ENCODE data around the gene ANKRD22.

Gene ANKRD22

DNA sequence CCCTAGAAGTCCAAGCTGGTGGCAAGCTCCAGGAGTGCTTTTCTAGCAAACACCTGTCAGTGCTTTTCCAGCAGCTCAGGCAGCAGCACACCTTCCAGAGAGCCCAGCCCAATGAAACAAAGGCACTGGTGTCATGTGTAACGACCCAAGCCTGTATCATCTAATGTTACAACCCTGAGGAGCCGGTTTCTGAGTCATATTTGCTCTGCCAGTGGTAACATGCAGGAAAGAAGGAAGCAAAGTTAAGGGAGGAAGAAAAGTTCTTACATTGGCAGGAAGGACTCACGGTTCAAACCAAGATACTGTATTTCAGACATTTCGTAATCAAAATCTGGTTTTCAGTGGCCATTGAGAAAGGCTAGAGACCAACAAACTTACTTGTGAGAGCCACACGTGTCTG, at the start of gene ANKRD22:
Gene ANKRD22, minus strand, starts transcription at position 139 of the 400 bp plus-strand sequence. CDS start 237 bp downstream, outside the sequence.
- Histone ChIP-seq H3K27me3 (ENCODE audit: insufficient read depth, low read depth, severe bottlenecking) (no peaks in the 10 kb centered on the region), H3K27ac (no peak within 1 kb of the TSS), H3K36me3 (no peaks in the 10 kb centered on the region), H3K9me3 (ENCODE audit: severe bottlenecking) (no peaks in the 10 kb centered on the region), H3K4me3 (ENCODE audit: low read depth, low read length) (no peak within 1 kb of the TSS)
- no peak for TF ChIP-seq CTCF (IDR thresholded peaks at IDR 0.05; ENCODE audit: low read depth, low read length)
- no peak for DNase-seq

DNA sequence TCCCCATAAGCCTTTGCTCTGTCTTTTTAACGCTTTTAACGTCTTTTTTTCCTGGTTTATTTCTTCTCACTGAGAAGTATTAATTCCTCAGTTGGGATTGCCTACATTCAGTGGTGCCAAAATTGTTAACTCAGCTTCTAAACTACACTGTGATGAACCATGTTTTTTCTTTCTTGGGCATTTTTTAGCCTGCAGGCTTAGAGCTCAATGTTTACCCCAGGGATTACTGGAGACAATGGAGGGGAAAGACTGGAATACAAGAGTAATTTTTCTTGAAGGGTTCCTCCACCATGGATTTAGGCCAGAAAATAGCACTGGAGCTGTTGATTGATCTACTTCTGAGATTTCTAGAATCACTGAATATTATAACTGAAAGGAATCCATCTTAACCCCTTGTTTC, 48.2 kb upstream of the ANKRD22 start:
- DNase-seq, result no peak
- Histone ChIP-seq H3K9me3 (ENCODE audit: severe bottlenecking) (no peaks in the 10 kb centered on the region), H3K4me3 (ENCODE audit: low read depth, low read length) (no peak overlapping the region), H3K27me3 (ENCODE audit: insufficient read depth, low read depth, severe bottlenecking) (no peaks in the 10 kb centered on the region), H3K36me3 (peaks cover 9% of the 10 kb centered on the region), H3K27ac (no peak overlapping the region)
- TF ChIP-seq CTCF (IDR thresholded peaks at IDR 0.05; ENCODE audit: low read depth, low read length), result no peak

DNA sequence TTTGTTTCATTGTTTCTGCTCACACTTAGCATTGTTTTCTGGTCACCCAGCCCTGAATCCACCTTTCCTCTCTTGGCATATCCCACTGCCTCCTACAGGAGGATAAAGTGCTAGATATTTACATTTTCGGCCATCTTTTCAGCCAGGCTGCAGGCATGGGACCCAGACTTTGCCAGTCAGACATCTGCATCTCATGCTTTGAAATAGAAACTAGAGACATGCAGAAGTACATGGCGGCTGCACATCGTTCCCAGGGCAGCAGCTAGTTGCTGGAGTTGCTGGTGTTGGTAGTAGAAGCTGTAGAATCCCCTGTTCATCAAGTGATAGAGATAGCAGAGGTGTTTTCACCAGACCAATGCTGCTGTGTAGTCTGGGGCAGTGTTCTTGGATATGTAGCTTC, 47.1 kb upstream of the ANKRD22 start:
- Histone ChIP-seq H3K4me3 (ENCODE audit: low read depth, low read length) (no peak overlapping the region), H3K27ac (no peak overlapping the region), H3K36me3 (peaks cover 9% of the 10 kb centered on the region), H3K27me3 (ENCODE audit: insufficient read depth, low read depth, severe bottlenecking) (no peaks in the 10 kb centered on the region), H3K9me3 (ENCODE audit: severe bottlenecking) (no peaks in the 10 kb centered on the region)
- TF ChIP-seq CTCF (IDR thresholded peaks at IDR 0.05; ENCODE audit: low read depth, low read length), result no peak
- DNase-seq, result no peak

DNA sequence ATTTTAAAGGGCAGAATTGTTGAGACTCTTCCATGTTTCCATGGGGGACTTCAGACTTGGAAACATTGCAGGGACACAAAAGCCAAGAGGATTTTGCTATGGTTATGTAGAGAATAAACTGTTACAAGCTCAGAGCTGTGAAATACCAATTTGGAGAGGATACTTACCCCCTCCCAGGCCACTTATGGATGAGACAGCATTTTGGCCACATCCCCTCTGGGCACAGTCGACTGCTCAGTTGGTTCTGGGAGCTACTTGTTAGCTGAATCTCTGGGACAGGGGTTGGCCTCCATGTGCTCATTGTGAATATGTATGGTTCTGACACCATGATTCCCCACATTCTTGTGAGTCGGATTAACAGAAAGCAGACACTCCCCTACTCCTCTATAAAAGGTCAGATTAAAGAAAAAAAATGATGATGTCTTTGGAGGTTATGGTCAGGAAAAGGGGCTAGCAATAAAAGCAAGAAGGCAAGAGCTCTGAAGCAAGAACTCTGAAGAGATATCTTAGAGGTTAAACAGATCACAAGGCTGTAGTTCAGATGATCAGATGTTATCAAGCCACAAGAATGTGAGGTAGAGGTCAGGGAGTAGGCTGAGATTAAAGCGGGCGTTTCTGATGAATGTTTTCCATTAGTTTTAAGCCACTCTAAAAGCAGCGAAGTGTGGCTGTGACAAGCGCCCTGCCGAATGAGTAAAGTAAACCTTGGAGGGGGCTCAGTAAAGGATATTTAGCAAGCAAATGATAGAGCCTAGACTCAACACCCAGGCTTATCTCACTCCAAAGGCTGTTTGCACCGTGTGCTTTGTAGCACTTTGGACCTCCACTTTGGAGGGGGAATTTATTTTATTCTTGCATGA, 45.6 kb upstream of the ANKRD22 start:
- H3K27me3 ChIP-seq (ENCODE audit: insufficient read depth, low read depth, severe bottlenecking), result no peaks in the 10 kb centered on the region
- H3K36me3 ChIP-seq, result peaks cover 5% of the 10 kb centered on the region
- TF ChIP-seq CTCF (IDR thresholded peaks at IDR 0.05; ENCODE audit: low read depth, low read length), result no peak
- H3K27ac ChIP-seq, result peak overlapping the region; percentile 25
- H3K9me3 ChIP-seq (ENCODE audit: severe bottlenecking), result no peaks in the 10 kb centered on the region
- DNase-seq, result peak; percentile 48
- H3K4me3 ChIP-seq (ENCODE audit: low read depth, low read length), result no peak overlapping the region

GRCh38 chr10:88896372-88896993, 44.8 kb upstream of the ANKRD22 start:
- Histone ChIP-seq H3K4me3 (ENCODE audit: low read depth, low read length) (no peak overlapping the region), H3K27ac (peak overlapping the region; percentile 25; the same call in 1 of the 2 replicates), H3K36me3 (no peaks in the 10 kb centered on the region; the same call in 1 of the 2 replicates), H3K9me3 (ENCODE audit: severe bottlenecking) (no peaks in the 10 kb centered on the region), H3K27me3 (ENCODE audit: insufficient read depth, low read depth, severe bottlenecking) (no peaks in the 10 kb centered on the region)
- no peak for TF ChIP-seq CTCF (IDR thresholded peaks at IDR 0.05; ENCODE audit: low read depth, low read length)
- DNase-seq, result no peak
